ENCODE data around the gene HNRNPF.

HNRNPF gene

DNA sequence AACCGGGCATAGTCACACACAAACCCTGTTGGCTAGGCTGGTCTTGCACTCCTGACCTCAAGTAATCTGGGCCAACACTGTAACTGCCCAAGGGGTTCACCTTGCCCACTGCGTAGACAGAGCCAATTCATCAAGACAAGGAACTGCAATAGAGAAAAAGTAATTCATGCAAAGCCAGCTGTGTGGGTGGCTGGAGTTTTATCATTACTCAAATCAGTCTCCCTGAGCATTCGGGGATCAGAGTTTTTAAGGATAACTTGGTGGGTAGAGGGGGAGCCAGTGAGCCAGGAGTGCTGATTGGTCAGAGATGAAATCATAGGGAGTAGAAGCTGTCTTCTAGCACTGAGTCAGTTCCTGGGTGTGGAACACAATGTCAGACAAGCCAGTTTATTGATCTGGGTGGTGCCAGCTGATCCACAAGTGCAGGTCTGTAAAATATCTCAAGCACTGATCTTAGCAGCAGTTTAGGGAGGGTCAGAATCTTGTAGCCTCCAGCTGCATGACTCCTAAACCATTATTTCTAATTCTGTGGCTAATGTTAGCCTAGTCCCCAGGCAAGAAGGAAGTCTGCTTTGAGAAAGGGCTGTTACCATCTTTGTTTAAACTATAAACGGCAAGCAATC is 53.1 kb downstream of the HNRNPF start:
- H3K27me3 ChIP-seq = peaks cover 25% of the 10 kb centered on the region
- TF ChIP-seq, protein P1, sequence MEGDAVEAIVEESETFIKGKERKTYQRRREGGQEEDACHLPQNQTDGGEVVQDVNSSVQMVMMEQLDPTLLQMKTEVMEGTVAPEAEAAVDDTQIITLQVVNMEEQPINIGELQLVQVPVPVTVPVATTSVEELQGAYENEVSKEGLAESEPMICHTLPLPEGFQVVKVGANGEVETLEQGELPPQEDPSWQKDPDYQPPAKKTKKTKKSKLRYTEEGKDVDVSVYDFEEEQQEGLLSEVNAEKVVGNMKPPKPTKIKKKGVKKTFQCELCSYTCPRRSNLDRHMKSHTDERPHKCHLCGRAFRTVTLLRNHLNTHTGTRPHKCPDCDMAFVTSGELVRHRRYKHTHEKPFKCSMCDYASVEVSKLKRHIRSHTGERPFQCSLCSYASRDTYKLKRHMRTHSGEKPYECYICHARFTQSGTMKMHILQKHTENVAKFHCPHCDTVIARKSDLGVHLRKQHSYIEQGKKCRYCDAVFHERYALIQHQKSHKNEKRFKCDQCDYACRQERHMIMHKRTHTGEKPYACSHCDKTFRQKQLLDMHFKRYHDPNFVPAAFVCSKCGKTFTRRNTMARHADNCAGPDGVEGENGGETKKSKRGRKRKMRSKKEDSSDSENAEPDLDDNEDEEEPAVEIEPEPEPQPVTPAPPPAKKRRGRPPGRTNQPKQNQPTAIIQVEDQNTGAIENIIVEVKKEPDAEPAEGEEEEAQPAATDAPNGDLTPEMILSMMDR (IDR thresholded peaks at IDR 0.05) = no peak
- no peaks in the 10 kb centered on the region for H3K9me3 ChIP-seq
- no peak overlapping the region for H3K27ac ChIP-seq
- no peak overlapping the region for H3K4me3 ChIP-seq (ENCODE audit: low read depth in 1 of 2, low read length in 1 of 2)
- no peaks in the 10 kb centered on the region for H3K4me1 ChIP-seq (ENCODE audit: control insufficient read depth in 1 of 2, insufficient read depth in 1 of 2, low read depth in 1 of 2, low read length in 1 of 2)
- H3K36me3 ChIP-seq = no peaks in the 10 kb centered on the region

GRCh38 chr10:43354879-43355380 is 54.1 kb downstream of the HNRNPF start:
- H3K9me3 ChIP-seq = no peaks in the 10 kb centered on the region
- no peaks in the 10 kb centered on the region for H3K36me3 ChIP-seq
- H3K27ac ChIP-seq = no peak overlapping the region
- no peaks in the 10 kb centered on the region for H3K4me1 ChIP-seq (ENCODE audit: control insufficient read depth in 1 of 2, insufficient read depth in 1 of 2, low read depth in 1 of 2, low read length in 1 of 2)
- no peak overlapping the region for H3K4me3 ChIP-seq (ENCODE audit: low read depth in 1 of 2, low read length in 1 of 2)
- TF ChIP-seq, protein P1 (IDR thresholded peaks at IDR 0.05) = no peak
- H3K27me3 ChIP-seq = peaks cover 34% of the 10 kb centered on the region

DNA sequence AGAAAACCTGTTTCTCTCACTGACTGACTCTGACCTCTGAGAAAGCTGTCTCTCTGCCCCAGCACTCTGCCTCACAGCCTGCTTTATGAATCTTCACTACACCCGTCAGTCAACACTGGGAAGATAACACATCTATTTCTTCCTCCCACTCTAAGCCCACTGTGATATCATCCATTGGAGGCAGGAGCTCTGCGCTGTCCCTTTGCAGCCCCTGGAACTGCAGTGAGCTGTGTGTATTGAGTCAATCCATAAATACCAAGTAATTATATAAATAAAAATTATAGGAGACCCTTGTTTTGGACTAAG is 54.7 kb downstream of the HNRNPF start:
- Histone ChIP-seq H3K27ac (no peak overlapping the region), H3K4me1 (ENCODE audit: control insufficient read depth in 1 of 2, insufficient read depth in 1 of 2, low read depth in 1 of 2, low read length in 1 of 2) (no peaks in the 10 kb centered on the region), H3K9me3 (no peaks in the 10 kb centered on the region), H3K36me3 (no peaks in the 10 kb centered on the region), H3K27me3 (peaks cover 41% of the 10 kb centered on the region), H3K4me3 (ENCODE audit: low read depth in 1 of 2, low read length in 1 of 2) (no peak overlapping the region)
- TF ChIP-seq, protein P1 (IDR thresholded peaks at IDR 0.05) = no peak

GRCh38 chr10:43353495-43354329 is 55.3 kb downstream of the HNRNPF start:
- H3K27me3 ChIP-seq = peaks cover 44% of the 10 kb centered on the region
- H3K4me1 ChIP-seq (ENCODE audit: control insufficient read depth in 1 of 2, insufficient read depth in 1 of 2, low read depth in 1 of 2, low read length in 1 of 2) = no peaks in the 10 kb centered on the region
- no peak overlapping the region for H3K27ac ChIP-seq
- TF ChIP-seq, protein P1 (IDR thresholded peaks at IDR 0.05) = no peak
- H3K36me3 ChIP-seq = no peaks in the 10 kb centered on the region
- H3K4me3 ChIP-seq (ENCODE audit: low read depth in 1 of 2, low read length in 1 of 2) = no peak overlapping the region
- H3K9me3 ChIP-seq = no peaks in the 10 kb centered on the region

DNA sequence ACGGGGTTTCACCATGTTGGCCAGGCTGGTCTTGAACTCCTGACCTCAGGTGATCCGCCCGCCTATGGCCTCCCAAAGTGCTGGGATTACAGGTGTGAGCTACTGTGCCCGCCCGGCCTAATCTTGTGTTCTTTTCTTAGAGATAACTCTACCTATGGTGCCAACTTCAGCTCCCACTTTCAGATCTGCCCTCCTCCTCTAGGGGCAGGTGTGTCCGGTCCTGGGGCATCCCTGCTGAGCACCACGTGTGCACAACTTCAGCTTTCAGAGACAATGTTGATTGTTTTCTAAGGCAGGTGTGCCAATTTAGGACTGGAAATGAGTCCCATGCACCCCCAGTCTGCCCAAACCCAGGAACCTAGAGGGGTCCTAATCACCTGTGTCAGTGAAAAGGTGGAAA is 56.0 kb downstream of the HNRNPF start:
- H3K4me3 ChIP-seq (ENCODE audit: low read depth in 1 of 2, low read length in 1 of 2) = no peak overlapping the region
- no peaks in the 10 kb centered on the region for H3K9me3 ChIP-seq
- peaks cover 44% of the 10 kb centered on the region for H3K27me3 ChIP-seq
- peaks cover 7% of the 10 kb centered on the region in 2 experiments for H3K4me1 ChIP-seq (ENCODE audit: control insufficient read depth in 1 of 2, insufficient read depth in 1 of 2, low read depth in 1 of 2, low read length in 1 of 2)
- no peaks in the 10 kb centered on the region for H3K36me3 ChIP-seq
- TF ChIP-seq, protein P1 (IDR thresholded peaks at IDR 0.05) = no peak
- no peak overlapping the region for H3K27ac ChIP-seq

Data from neutrophil (primary cell).